ENCODE measurements around the gene ARFRP1.

Gene ARFRP1

DNA sequence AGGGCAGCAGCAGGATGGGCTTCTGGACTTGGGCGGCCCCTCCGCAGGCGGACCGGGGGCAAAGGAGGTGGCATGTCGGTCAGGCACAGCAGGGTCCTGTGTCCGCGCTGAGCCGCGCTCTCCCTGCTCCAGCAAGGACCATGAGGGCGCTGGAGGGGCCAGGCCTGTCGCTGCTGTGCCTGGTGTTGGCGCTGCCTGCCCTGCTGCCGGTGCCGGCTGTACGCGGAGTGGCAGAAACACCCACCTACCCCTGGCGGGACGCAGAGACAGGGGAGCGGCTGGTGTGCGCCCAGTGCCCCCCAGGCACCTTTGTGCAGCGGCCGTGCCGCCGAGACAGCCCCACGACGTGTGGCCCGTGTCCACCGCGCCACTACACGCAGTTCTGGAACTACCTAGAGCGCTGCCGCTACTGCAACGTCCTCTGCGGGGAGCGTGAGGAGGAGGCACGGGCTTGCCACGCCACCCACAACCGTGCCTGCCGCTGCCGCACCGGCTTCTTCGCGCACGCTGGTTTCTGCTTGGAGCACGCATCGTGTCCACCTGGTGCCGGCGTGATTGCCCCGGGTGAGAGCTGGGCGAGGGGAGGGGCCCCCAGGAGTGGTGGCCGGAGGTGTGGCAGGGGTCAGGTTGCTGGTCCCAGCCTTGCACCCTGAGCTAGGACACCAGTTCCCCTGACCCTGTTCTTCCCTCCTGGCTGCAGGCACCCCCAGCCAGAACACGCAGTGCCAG lies 11.0 kb downstream of the ARFRP1 start, which contains the start of gene TNFRSF6B:
Gene TNFRSF6B (plus strand): TSS at position 25 of the 729 bp plus-strand sequence. CDS start 116 bp downstream, at position 141.
- no peak for TF ChIP-seq GABPA (IDR thresholded peaks at IDR 0.05; ENCODE audit: low read depth)
- TF ChIP-seq POLR2AphosphoS5 (IDR thresholded peaks at IDR 0.05; ENCODE audit: low read depth) = 0 out of 2 replicates have a peak, but pooled peaks have one; percentile 13
- Histone ChIP-seq H3K4me3 (replicated peaks; ENCODE audit: insufficient read depth, low read length) (no peak within 1 kb of the TSS), H3K27ac (replicated peaks) (no peak within 1 kb of the TSS), H3K27me3 (ENCODE audit: insufficient read depth, poor library complexity, severe bottlenecking) (no peaks in the 10 kb centered on the region)
- DNase-seq (ENCODE audit: low read depth in 1 of 2, low spot score in 1 of 2) = no peak

DNA sequence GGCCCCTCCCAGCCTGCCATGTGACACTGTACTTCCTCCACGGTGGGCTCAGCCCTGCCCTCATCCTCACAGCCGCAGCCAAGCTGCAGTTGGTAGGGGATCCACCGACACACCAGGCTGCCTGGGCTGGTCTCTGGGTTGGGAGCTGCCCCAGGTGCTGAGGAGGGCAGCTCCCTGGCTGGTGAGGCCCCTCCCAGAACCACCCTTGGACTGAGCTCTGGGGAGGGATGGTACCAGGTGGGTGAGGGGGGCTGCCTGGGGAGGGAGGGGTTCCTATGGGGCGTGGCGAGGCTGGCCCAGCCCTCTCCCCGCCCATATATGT lies 11.5 kb downstream of the ARFRP1 start:
- Histone ChIP-seq H3K27ac (replicated peaks) (no peak overlapping the region), H3K4me3 (replicated peaks; ENCODE audit: insufficient read depth, low read length) (no peak overlapping the region), H3K27me3 (ENCODE audit: insufficient read depth, poor library complexity, severe bottlenecking) (no peaks in the 10 kb centered on the region)
- TF ChIP-seq POLR2AphosphoS5 (IDR thresholded peaks at IDR 0.05; ENCODE audit: low read depth) = peak; percentile 42
- TF ChIP-seq SPI1 (IDR thresholded peaks at IDR 0.05; ENCODE audit: borderline replicate concordance, low read depth) = no peak
- peak in 1 of 2 experiments; percentile 21 for DNase-seq (ENCODE audit: low read depth in 1 of 2, low spot score in 1 of 2)

DNA sequence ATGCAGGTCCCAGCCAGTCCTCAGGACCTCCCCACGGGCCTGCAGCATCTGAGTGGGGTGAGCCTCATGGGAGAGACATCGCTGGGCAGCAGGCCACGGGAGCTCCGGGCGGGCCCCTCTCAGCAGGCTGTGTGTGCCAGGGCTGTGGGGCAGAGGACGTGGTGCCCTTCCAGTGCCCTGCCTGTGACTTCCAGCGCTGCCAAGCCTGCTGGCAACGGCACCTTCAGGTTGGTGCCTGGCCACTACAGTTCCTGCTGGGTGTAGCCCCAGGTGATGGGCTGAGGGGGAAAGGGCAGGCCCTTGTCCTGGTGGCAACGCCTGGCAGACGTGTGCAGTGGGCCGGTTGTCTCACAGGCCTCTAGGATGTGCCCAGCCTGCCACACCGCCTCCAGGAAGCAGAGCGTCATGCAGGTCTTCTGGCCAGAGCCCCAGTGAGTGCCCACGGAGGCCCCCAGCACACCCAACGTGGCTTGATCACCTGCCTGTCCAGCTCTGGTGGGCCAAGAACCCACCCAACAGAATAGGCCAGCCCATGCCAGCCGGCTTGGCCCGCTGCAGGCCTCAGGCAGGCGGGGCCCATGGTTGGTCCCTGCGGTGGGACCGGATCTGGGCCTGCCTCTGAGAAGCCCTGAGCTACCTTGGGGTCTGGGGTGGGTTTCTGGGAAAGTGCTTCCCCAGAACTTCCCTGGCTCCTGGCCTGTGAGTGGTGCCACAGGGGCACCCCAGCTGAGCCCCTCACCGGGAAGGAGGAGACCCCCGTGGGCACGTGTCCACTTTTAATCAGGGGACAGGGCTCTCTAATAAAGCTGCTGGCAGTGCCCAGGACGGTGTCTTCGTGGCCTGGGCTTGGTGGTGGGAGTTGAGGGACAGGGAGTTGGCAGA lies 12.1 kb downstream of the ARFRP1 start:
- Histone ChIP-seq H3K27me3 (ENCODE audit: insufficient read depth, poor library complexity, severe bottlenecking) (no peaks in the 10 kb centered on the region), H3K4me3 (replicated peaks; ENCODE audit: insufficient read depth, low read length) (no peak overlapping the region), H3K27ac (replicated peaks) (no peak overlapping the region)
- no peak for DNase-seq (ENCODE audit: low read depth in 1 of 2, low spot score in 1 of 2)
- no peak for TF ChIP-seq GABPA (IDR thresholded peaks at IDR 0.05; ENCODE audit: low read depth)
- TF ChIP-seq POLR2AphosphoS5 (IDR thresholded peaks at IDR 0.05; ENCODE audit: low read depth) = peak; percentile 40; the same call in 1 of the 2 replicates

GRCh38 chr20:63694584-63695423 lies 13.0 kb downstream of the ARFRP1 start:
- no peak overlapping the region for H3K4me3 ChIP-seq (replicated peaks; ENCODE audit: insufficient read depth, low read length)
- no peak for TF ChIP-seq GABPA (IDR thresholded peaks at IDR 0.05; ENCODE audit: low read depth)
- TF ChIP-seq SPI1 (IDR thresholded peaks at IDR 0.05; ENCODE audit: borderline replicate concordance, low read depth) = no peak
- H3K27ac ChIP-seq (replicated peaks) = no peak overlapping the region
- no peak for DNase-seq (ENCODE audit: low read depth in 1 of 2, low spot score in 1 of 2)
- H3K27me3 ChIP-seq (ENCODE audit: insufficient read depth, poor library complexity, severe bottlenecking) = no peaks in the 10 kb centered on the region

DNA sequence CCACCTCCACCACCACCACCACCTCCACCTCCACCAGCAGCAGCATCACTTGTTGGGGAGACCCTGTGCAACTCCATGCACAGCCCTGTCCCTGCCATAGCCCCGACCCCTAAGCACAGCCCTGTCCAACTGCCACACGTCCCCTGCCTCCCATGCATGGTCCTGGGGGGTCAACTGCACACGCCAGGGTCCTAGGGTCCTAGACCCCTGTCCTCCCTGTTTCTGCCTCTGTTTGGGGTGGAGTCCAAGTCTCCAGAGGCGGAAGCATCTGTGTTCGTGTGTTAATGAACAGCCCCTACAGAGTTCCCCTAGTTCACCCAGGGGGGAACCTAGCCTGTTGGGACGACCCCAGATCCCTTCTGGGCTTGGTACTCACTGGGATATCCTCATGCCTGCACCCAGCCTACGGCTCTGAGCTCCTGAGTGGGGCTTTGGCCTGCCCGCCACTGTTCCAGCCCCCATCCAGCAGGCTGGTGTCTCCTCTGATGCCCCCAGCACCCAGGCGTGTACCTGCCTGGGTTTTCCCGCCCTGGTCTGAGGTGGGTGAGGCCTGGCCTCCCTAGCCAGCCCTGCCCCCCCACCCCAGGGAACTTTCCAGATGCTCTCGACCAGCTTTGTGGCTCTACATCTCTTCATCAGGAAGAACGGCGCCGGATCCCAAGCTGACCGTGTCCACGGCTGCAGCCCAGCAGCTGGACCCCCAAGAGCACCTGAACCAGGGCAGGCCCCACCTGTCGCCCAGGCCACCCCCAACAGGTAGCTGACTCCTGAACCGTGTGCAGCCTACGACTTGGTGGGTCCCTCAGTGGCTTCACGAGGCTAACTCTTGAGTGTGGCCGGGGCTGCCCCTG lies 13.8 kb downstream of the ARFRP1 start:
- no peak overlapping the region for H3K4me3 ChIP-seq (replicated peaks; ENCODE audit: insufficient read depth, low read length)
- no peak for DNase-seq (ENCODE audit: low read depth in 1 of 2, low spot score in 1 of 2)
- H3K27ac ChIP-seq (replicated peaks) = no peak overlapping the region
- TF ChIP-seq, protein P1, sequence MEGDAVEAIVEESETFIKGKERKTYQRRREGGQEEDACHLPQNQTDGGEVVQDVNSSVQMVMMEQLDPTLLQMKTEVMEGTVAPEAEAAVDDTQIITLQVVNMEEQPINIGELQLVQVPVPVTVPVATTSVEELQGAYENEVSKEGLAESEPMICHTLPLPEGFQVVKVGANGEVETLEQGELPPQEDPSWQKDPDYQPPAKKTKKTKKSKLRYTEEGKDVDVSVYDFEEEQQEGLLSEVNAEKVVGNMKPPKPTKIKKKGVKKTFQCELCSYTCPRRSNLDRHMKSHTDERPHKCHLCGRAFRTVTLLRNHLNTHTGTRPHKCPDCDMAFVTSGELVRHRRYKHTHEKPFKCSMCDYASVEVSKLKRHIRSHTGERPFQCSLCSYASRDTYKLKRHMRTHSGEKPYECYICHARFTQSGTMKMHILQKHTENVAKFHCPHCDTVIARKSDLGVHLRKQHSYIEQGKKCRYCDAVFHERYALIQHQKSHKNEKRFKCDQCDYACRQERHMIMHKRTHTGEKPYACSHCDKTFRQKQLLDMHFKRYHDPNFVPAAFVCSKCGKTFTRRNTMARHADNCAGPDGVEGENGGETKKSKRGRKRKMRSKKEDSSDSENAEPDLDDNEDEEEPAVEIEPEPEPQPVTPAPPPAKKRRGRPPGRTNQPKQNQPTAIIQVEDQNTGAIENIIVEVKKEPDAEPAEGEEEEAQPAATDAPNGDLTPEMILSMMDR (IDR thresholded peaks at IDR 0.05; ENCODE audit: insufficient read depth, low read length) = no peak
- TF ChIP-seq, protein P2, sequence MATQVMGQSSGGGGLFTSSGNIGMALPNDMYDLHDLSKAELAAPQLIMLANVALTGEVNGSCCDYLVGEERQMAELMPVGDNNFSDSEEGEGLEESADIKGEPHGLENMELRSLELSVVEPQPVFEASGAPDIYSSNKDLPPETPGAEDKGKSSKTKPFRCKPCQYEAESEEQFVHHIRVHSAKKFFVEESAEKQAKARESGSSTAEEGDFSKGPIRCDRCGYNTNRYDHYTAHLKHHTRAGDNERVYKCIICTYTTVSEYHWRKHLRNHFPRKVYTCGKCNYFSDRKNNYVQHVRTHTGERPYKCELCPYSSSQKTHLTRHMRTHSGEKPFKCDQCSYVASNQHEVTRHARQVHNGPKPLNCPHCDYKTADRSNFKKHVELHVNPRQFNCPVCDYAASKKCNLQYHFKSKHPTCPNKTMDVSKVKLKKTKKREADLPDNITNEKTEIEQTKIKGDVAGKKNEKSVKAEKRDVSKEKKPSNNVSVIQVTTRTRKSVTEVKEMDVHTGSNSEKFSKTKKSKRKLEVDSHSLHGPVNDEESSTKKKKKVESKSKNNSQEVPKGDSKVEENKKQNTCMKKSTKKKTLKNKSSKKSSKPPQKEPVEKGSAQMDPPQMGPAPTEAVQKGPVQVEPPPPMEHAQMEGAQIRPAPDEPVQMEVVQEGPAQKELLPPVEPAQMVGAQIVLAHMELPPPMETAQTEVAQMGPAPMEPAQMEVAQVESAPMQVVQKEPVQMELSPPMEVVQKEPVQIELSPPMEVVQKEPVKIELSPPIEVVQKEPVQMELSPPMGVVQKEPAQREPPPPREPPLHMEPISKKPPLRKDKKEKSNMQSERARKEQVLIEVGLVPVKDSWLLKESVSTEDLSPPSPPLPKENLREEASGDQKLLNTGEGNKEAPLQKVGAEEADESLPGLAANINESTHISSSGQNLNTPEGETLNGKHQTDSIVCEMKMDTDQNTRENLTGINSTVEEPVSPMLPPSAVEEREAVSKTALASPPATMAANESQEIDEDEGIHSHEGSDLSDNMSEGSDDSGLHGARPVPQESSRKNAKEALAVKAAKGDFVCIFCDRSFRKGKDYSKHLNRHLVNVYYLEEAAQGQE (IDR thresholded peaks at IDR 0.05; ENCODE audit: insufficient replicate concordance, low read depth) = no peak
- TF ChIP-seq GABPA (IDR thresholded peaks at IDR 0.05; ENCODE audit: low read depth) = no peak
- TF ChIP-seq SPI1 (IDR thresholded peaks at IDR 0.05; ENCODE audit: borderline replicate concordance, low read depth) = no peak
- no peak; the same call in 1 of the 2 replicates for TF ChIP-seq POLR2AphosphoS5 (IDR thresholded peaks at IDR 0.05; ENCODE audit: low read depth)
- H3K27me3 ChIP-seq (ENCODE audit: insufficient read depth, poor library complexity, severe bottlenecking) = no peaks in the 10 kb centered on the region

All from HL-60 (cell line).